ENCODE measurements around the gene SNX8.
"Not testable (repeated sequence)": the region's sequence is repeated elsewhere in the genome, so short reads cannot be mapped to it uniquely, and the experiment has no call there.

SNX8 gene

GRCh38 chr7:2353113-2353935, 39.1 kb upstream of the SNX8 start:
- H3K36me3 Mint-ChIP-seq (ENCODE audit: insufficient read depth), result peaks cover 28% of the 10 kb centered on the region
- no peak for DNase-seq
- no peaks in the 10 kb centered on the region for H3K9me3 Mint-ChIP-seq
- H3K27me3 Mint-ChIP-seq, result no peaks in the 10 kb centered on the region
- no peak for ATAC-seq (replicated peaks)
- H3K27ac Mint-ChIP-seq, result peak overlapping the region; percentile 100
- peaks cover 18 to 27% of the 10 kb centered on the region in 2 donors for H3K4me1 Mint-ChIP-seq (ENCODE audit: low read depth in 2 of 2)
- peak overlapping the region; percentile 93 to 94 for H3K4me3 Mint-ChIP-seq

GRCh38 chr7:2350861-2351260, 36.6 kb upstream of the SNX8 start:
- Mint-ChIP-seq H3K36me3 (ENCODE audit: insufficient read depth) (peaks cover 19% of the 10 kb centered on the region), H3K27me3 (no peaks in the 10 kb centered on the region), H3K4me1 (ENCODE audit: low read depth in 2 of 2) (peaks cover 6 to 16% of the 10 kb centered on the region in 2 donors), H3K27ac (no peak overlapping the region), H3K9me3 (no peaks in the 10 kb centered on the region), H3K4me3 (no peak overlapping the region)
- no peak for ATAC-seq (replicated peaks)
- no peak for DNase-seq

GRCh38 chr7:2350055-2350454, 35.8 kb upstream of the SNX8 start:
- no peaks in the 10 kb centered on the region for H3K9me3 Mint-ChIP-seq
- peaks cover 6 to 15% of the 10 kb centered on the region in 2 donors for H3K4me1 Mint-ChIP-seq (ENCODE audit: low read depth in 2 of 2)
- no peaks in the 10 kb centered on the region for H3K27me3 Mint-ChIP-seq
- H3K27ac Mint-ChIP-seq, result no peak overlapping the region
- peaks cover 19% of the 10 kb centered on the region for H3K36me3 Mint-ChIP-seq (ENCODE audit: insufficient read depth)
- ATAC-seq (replicated peaks) (no peak), DNase-seq (no peak)
- no peak overlapping the region for H3K4me3 Mint-ChIP-seq

- DNase-seq; H3K27me3 Mint-ChIP-seq; H3K36me3 Mint-ChIP-seq (ENCODE audit: insufficient read depth); H3K9me3 Mint-ChIP-seq; H3K4me1 Mint-ChIP-seq (ENCODE audit: low read depth in 2 of 2): not testable (repeated sequence)
- H3K4me3 Mint-ChIP-seq, result peak overlapping the region in 1 of 2 donors; percentile 29
- H3K27ac Mint-ChIP-seq, result peak overlapping the region in 1 of 2 donors; percentile 46
- ATAC-seq (replicated peaks), result peak; percentile 27
Observed at GRCh38 chr7:2347351-2348063, 33.3 kb upstream of the SNX8 start.

- Mint-ChIP-seq H3K4me3 (no peak overlapping the region), H3K36me3 (ENCODE audit: insufficient read depth) (no peaks in the 10 kb centered on the region), H3K27ac (no peak overlapping the region), H3K27me3 (no peaks in the 10 kb centered on the region), H3K4me1 (ENCODE audit: low read depth in 2 of 2) (no peaks in the 10 kb centered on the region), H3K9me3 (no peaks in the 10 kb centered on the region)
- DNase-seq (no peak), ATAC-seq (replicated peaks) (no peak)
Observed at GRCh38 chr7:2336626-2337299, 22.5 kb upstream of the SNX8 start.

- not testable (repeated sequence) for H3K36me3 Mint-ChIP-seq (ENCODE audit: insufficient read depth); H3K9me3 Mint-ChIP-seq; H3K4me3 Mint-ChIP-seq; ATAC-seq (replicated peaks); DNase-seq; H3K27me3 Mint-ChIP-seq; H3K4me1 Mint-ChIP-seq (ENCODE audit: low read depth in 2 of 2); H3K27ac Mint-ChIP-seq
Observed at GRCh38 chr7:2332606-2333231, 18.5 kb upstream of the SNX8 start.

GRCh38 chr7:2331707-2332106, 17.5 kb upstream of the SNX8 start:
- no peak overlapping the region for H3K27ac Mint-ChIP-seq
- no peak for DNase-seq
- no peaks in the 10 kb centered on the region for H3K36me3 Mint-ChIP-seq (ENCODE audit: insufficient read depth)
- no peaks in the 10 kb centered on the region for H3K4me1 Mint-ChIP-seq (ENCODE audit: low read depth in 2 of 2)
- H3K27me3 Mint-ChIP-seq, result no peaks in the 10 kb centered on the region
- no peak overlapping the region for H3K4me3 Mint-ChIP-seq
- H3K9me3 Mint-ChIP-seq, result no peaks in the 10 kb centered on the region
- no peak for ATAC-seq (replicated peaks)

- H3K27ac Mint-ChIP-seq, result no peak overlapping the region
- no peaks in the 10 kb centered on the region for H3K27me3 Mint-ChIP-seq
- no peak for ATAC-seq (replicated peaks)
Observed at GRCh38 chr7:2330493-2330892, 16.3 kb upstream of the SNX8 start.

GRCh38 chr7:2326951-2327350, 12.7 kb upstream of the SNX8 start:
- H3K36me3 Mint-ChIP-seq (ENCODE audit: insufficient read depth), result no peaks in the 10 kb centered on the region
- no peaks in the 10 kb centered on the region for H3K9me3 Mint-ChIP-seq
- H3K4me1 Mint-ChIP-seq (ENCODE audit: low read depth in 2 of 2), result no peaks in the 10 kb centered on the region
- no peak overlapping the region for H3K27ac Mint-ChIP-seq
- H3K4me3 Mint-ChIP-seq, result no peak overlapping the region
- DNase-seq (no peak), ATAC-seq (replicated peaks) (no peak)
- H3K27me3 Mint-ChIP-seq, result no peaks in the 10 kb centered on the region

More at GRCh38 chr7:2330493-2330892, 16.3 kb upstream of the SNX8 start:
- Mint-ChIP-seq H3K4me1 (ENCODE audit: low read depth in 2 of 2) (no peaks in the 10 kb centered on the region), H3K36me3 (ENCODE audit: insufficient read depth) (no peaks in the 10 kb centered on the region), H3K4me3 (no peak overlapping the region), H3K9me3 (no peaks in the 10 kb centered on the region)
- DNase-seq, result no peak

- ATAC-seq (replicated peaks), result no peak
- H3K27me3 Mint-ChIP-seq, result no peaks in the 10 kb centered on the region
Observed at GRCh38 chr7:2325162-2325561, 10.9 kb upstream of the SNX8 start.

GRCh38 chr7:2321020-2321419, 6.8 kb upstream of the SNX8 start:
- Mint-ChIP-seq H3K27me3 (no peaks in the 10 kb centered on the region), H3K4me1 (ENCODE audit: low read depth in 2 of 2) (peaks cover 0 to 3% of the 10 kb centered on the region in 2 donors), H3K27ac (no peak overlapping the region), H3K4me3 (no peak overlapping the region), H3K9me3 (no peaks in the 10 kb centered on the region), H3K36me3 (ENCODE audit: insufficient read depth) (no peaks in the 10 kb centered on the region)
- ATAC-seq (replicated peaks), result no peak
- DNase-seq, result no peak

More at GRCh38 chr7:2325162-2325561, 10.9 kb upstream of the SNX8 start:
- H3K4me3 Mint-ChIP-seq, result no peak overlapping the region
- no peaks in the 10 kb centered on the region for H3K9me3 Mint-ChIP-seq
- H3K4me1 Mint-ChIP-seq (ENCODE audit: low read depth in 2 of 2), result no peaks in the 10 kb centered on the region
- no peaks in the 10 kb centered on the region for H3K36me3 Mint-ChIP-seq (ENCODE audit: insufficient read depth)
- DNase-seq, result no peak
- H3K27ac Mint-ChIP-seq, result no peak overlapping the region

- H3K4me3 Mint-ChIP-seq, result no peak overlapping the region
- no peaks in the 10 kb centered on the region for H3K27me3 Mint-ChIP-seq
- ATAC-seq (replicated peaks) (no peak), DNase-seq (no peak)
- peaks cover 2 to 8% of the 10 kb centered on the region in 2 donors for H3K4me1 Mint-ChIP-seq (ENCODE audit: low read depth in 2 of 2)
- peaks cover 6% of the 10 kb centered on the region for H3K36me3 Mint-ChIP-seq (ENCODE audit: insufficient read depth)
- no peaks in the 10 kb centered on the region for H3K9me3 Mint-ChIP-seq
- no peak overlapping the region for H3K27ac Mint-ChIP-seq
Observed at GRCh38 chr7:2317556-2318293, 3.5 kb upstream of the SNX8 start.

- no peak for DNase-seq
- Mint-ChIP-seq H3K27me3 (no peaks in the 10 kb centered on the region), H3K4me3 (no peak overlapping the region), H3K4me1 (ENCODE audit: low read depth in 2 of 2) (peaks cover 7 to 11% of the 10 kb centered on the region in 2 donors), H3K9me3 (no peaks in the 10 kb centered on the region), H3K27ac (no peak overlapping the region), H3K36me3 (ENCODE audit: insufficient read depth) (peaks cover 6% of the 10 kb centered on the region)
- ATAC-seq (replicated peaks), result no peak
Observed at GRCh38 chr7:2316578-2316977, 2.3 kb upstream of the SNX8 start.

Data from effector memory CD8-positive, alpha-beta T cell (primary cell).